HAP-1 (cell line): Measurements from ENCODE around the gene IFNL1.
"Not testable (repeated sequence)": the region's sequence is repeated elsewhere in the genome, so short reads cannot be mapped to it uniquely, and the experiment has no call there.

Experiments
- DNase-seq, 2 experiments: peaks; one replicate each; pipeline ENCODE4 v3.0.0-alpha.2; 2016 to 2020; ENCODE audit warnings: low spot score in 2 of 2
- H3K27me3 ChIP-seq: fragments of 250-450 bp; sonication (Bioruptor Pico); 2 replicates; pipeline ENCODE4 v1.5.1; 2020; ENCODE audit warnings: low read depth, mild to moderate bottlenecking, moderate library complexity
- H3K36me3 ChIP-seq: fragments of 250-450 bp; sonication (Bioruptor Pico); replicated peaks from 2 replicates; pipeline ENCODE4 v1.5.1; 2020; ENCODE audit warnings: mild to moderate bottlenecking
- H3K4me1 ChIP-seq: fragments of 250-450 bp; sonication (Bioruptor Pico); 2 replicates; pipeline ENCODE4 v1.5.1; 2020; ENCODE audit warnings: mild to moderate bottlenecking
- H3K4me3 ChIP-seq: fragments of 250-450 bp; sonication (Bioruptor Pico); 2 replicates; pipeline ENCODE4 v1.5.1; 2020; ENCODE audit warnings: mild to moderate bottlenecking, moderate library complexity
- H3K9me3 ChIP-seq: fragments of 250-450 bp; sonication (Bioruptor Pico); 2 replicates; pipeline ENCODE4 v1.5.1; 2020; ENCODE audit warnings: mild to moderate bottlenecking, moderate library complexity
- in situ Hi-C: fragments of 300-500 bp; cut with MboI; formaldehyde crosslinking; loops from 3 replicates; pipeline ENCODE4 v1.14.3; 2020; ENCODE audit warnings: low sequenced_read_pairs, inconsistent platforms, mixed read lengths

Gene IFNL1

DNA sequence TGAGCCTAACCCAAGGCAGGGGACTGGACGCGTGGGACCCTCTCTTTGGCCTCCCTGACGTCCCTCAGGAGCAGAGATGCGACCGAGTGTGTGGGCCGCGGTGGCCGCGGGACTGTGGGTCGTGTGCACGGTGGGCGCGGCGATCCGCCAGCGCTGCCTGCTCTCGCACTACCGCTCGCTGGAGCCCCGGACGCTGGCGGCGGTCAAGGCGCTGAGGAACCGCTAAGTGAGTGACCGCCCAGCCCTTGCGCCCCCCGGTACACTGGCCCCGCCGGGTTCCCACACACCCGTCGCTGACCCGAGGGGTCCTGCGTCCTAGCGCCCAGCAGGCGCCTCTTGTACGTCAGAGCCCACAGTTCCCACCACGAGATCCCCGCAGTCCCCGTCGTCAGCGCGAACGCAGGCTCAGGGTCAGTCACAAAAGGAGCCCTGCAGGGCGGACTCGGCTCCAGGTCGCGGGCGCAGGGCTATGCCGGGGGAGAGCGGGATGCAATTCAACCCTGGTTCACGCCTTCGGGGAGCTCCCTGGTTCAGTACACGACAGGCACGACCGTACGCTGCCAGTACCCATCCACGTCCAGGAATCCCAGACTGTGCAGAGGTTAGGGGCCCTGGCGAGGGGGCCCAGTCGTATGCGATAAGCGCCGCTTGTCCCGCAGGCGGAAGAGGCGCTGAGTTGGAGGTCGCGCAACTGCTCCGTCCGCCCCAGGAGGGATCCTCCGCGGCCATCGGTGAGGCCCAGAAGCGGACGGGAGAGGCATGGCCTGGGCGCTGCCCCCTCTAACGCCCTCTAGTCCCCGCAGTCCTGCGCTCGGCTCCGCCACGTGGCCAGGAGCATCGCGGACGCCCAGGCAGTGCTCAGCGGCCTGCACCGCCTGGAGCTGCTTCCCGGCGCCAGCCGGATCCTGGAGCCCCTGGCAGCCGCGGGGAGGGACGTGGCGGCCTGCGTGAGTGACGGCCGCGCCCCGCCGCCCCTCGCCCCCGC lies 31.6 kb upstream of the IFNL1 start:
- in situ Hi-C loops: no loop called here
- no peaks in the 10 kb centered on the region for H3K9me3 ChIP-seq
- DNase-seq: no peak
- no peaks in the 10 kb centered on the region for H3K27me3 ChIP-seq
- H3K4me3 ChIP-seq: no peak overlapping the region
- H3K36me3 ChIP-seq: no peaks in the 10 kb centered on the region
- H3K4me1 ChIP-seq: no peaks in the 10 kb centered on the region

DNA sequence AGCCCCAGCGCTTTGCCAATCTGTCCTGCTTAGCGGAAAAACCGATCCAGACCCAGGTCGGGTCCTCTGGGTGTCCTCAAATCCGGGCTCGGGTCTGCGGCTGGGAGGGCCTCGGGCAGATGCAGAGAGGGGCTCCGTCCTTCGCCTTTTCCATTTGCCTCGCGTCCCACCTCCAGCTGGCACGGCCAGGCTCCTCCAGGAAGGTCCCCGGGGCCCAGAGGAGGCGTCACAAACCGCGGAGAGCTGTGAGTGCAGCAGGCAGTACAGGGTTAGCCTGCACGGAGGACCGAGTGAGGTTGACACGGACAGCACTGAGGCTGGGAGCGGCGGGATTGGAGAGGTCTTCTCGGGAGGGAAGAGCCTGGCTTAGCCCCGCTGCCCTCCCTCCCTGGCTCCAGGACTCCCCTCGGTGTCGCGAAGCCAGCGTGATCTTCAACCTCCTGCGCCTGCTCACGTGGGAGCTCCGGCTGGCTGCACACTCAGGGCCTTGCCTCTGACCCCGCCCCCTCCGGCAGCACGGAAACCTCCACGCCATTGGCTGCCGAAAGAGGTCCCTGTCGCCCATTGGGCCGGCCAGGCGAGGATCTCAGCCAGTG lies 30.8 kb upstream of the IFNL1 start:
- no peak overlapping the region for H3K4me3 ChIP-seq
- H3K36me3 ChIP-seq: no peaks in the 10 kb centered on the region
- in situ Hi-C loops: no loop called here
- H3K27me3 ChIP-seq: no peaks in the 10 kb centered on the region
- DNase-seq: no peak
- no peaks in the 10 kb centered on the region for H3K4me1 ChIP-seq
- H3K9me3 ChIP-seq: no peaks in the 10 kb centered on the region

- DNase-seq, H3K4me1 ChIP-seq, in situ Hi-C loops, H3K9me3 ChIP-seq, H3K27me3 ChIP-seq, H3K36me3 ChIP-seq, H3K4me3 ChIP-seq: not testable (repeated sequence)
Measured at GRCh38 chr19:39268085-39268484, 28.1 kb upstream of the IFNL1 start, which contains the start of gene IFNL2. IFNL2 (plus strand) TSS chr19:39268396; CDS start chr19:39268569, 173 bp downstream.

DNA sequence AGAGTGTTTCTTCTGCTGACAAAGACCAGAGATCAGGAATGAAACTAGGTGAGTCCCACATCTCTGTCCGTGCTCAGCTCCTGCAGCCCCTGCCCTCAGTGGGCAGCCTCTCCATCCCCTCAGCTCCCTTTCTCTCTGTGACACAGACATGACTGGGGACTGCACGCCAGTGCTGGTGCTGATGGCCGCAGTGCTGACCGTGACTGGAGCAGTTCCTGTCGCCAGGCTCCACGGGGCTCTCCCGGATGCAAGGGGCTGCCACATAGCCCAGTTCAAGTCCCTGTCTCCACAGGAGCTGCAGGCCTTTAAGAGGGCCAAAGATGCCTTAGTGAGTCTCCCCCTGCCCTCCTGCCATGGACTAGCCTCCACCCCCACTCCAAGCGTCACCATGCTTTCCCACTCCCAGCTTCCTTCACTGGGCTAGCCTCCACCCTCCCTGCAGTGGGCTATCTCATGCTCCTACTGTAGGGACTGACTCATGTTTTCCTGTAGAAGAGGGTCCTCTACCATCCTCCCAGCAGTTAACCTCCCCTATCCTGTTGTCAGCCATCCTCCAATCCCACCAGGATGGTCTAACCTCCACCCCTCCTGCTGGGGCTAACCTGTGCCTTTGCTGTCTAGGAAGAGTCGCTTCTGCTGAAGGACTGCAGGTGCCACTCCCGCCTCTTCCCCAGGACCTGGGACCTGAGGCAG lies 27.5 kb upstream of the IFNL1 start:
- H3K4me3 ChIP-seq, in situ Hi-C loops: not testable (repeated sequence)

DNA sequence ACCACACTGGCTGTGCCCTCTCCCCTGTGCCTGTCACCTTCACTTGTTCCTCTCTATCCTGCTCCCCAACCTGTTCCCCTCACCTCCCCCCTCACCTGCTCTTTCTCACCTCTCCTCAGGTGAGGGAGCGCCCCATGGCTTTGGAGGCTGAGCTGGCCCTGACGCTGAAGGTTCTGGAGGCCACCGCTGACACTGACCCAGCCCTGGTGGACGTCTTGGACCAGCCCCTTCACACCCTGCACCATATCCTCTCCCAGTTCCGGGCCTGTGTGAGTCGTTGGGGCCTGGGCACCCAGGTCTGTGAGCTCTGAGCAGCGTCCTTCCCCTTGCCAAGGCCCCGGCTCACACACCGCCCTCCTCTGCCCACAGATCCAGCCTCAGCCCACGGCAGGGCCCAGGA lies 26.8 kb upstream of the IFNL1 start:
- H3K4me3 ChIP-seq, DNase-seq, H3K27me3 ChIP-seq, H3K36me3 ChIP-seq, in situ Hi-C loops, H3K4me1 ChIP-seq, H3K9me3 ChIP-seq: not testable (repeated sequence)

More for the DNA sequence above, 27.5 kb upstream of the IFNL1 start:
- not testable (repeated sequence) for H3K27me3 ChIP-seq, H3K4me1 ChIP-seq, H3K9me3 ChIP-seq, DNase-seq, H3K36me3 ChIP-seq

DNA sequence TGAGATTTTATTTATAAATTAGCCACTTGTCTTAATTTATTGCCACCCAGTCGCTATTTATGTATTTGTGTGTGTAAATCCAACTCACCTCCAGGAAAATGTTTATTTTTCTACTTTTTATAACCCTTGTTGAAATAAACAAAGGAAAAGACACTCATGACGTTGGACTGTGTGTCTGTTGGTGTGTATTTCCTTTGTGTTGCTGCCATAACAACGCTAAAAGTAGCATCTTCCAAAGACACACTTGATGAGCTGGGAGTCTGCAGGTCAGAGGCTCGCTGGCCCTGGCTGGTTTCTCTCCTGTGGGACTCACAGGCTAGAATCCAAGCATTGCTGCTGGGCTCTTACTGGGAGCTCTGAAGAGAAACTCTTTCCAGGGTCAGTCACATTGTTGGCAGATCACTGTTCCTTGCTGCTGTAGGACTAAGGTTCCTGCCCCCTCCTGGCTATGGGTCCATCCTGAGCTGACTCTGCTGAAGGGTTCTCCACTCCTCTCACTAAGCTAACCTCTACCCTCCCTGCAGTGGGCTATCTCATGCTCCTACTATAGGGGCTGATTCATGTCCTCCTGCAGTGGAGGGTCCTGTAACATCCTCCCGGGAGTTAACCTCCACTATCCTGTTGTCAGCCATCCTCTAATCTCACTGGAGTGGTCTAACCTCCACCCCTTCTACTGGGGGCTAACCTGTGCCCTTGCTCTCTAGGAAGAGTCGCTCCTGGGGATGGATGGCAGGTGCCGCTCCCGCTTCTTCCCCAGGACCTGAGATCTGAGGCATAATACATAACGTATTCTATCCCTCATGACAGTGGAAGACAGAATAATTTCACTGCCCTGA lies 26.0 kb upstream of the IFNL1 start:
- no peak for DNase-seq
- no peak overlapping the region for H3K4me3 ChIP-seq
- H3K4me1 ChIP-seq: no peaks in the 10 kb centered on the region
- H3K36me3 ChIP-seq: no peaks in the 10 kb centered on the region
- no peaks in the 10 kb centered on the region for H3K9me3 ChIP-seq
- in situ Hi-C loops: no loop called here
- H3K27me3 ChIP-seq: no peaks in the 10 kb centered on the region

- H3K4me3 ChIP-seq, in situ Hi-C loops, H3K27me3 ChIP-seq, H3K9me3 ChIP-seq, H3K4me1 ChIP-seq, H3K36me3 ChIP-seq, DNase-seq: not testable (repeated sequence)
Measured at GRCh38 chr19:39273859-39274258, 22.3 kb upstream of the IFNL1 start.

DNA sequence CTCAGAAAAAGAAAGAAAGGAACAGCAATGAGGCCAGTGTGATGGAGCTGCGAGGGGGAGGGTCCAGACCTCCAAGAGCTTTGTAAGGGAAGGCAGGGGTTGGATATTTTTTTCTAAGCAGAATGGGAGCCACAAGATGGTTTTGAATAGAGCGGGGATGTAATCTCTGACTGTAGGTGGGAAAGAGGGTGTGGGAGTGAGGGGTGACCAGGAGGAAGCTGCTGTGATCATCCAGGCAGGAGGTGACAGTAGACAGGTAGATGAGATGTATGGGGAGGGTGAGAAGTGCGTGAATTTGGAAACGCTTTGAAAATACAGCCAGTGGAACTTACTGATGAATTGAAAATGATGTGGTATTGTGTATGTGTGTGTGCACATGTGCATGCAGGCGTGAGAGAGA lies 20.6 kb upstream of the IFNL1 start:
- in situ Hi-C loops: no loop called here
- Histone ChIP-seq H3K4me1 (no peaks in the 10 kb centered on the region), H3K36me3 (no peaks in the 10 kb centered on the region), H3K27me3 (peaks cover 5% of the 10 kb centered on the region), H3K4me3 (no peak overlapping the region), H3K9me3 (no peaks in the 10 kb centered on the region)
- DNase-seq: no peak

GRCh38 chr19:39276740-39277139 lies 19.5 kb upstream of the IFNL1 start:
- H3K4me1 ChIP-seq: no peaks in the 10 kb centered on the region
- in situ Hi-C loops: no loop called here
- DNase-seq: no peak
- H3K9me3 ChIP-seq: no peaks in the 10 kb centered on the region
- peaks cover 5% of the 10 kb centered on the region for H3K27me3 ChIP-seq
- H3K36me3 ChIP-seq: no peaks in the 10 kb centered on the region
- H3K4me3 ChIP-seq: no peak overlapping the region

DNA sequence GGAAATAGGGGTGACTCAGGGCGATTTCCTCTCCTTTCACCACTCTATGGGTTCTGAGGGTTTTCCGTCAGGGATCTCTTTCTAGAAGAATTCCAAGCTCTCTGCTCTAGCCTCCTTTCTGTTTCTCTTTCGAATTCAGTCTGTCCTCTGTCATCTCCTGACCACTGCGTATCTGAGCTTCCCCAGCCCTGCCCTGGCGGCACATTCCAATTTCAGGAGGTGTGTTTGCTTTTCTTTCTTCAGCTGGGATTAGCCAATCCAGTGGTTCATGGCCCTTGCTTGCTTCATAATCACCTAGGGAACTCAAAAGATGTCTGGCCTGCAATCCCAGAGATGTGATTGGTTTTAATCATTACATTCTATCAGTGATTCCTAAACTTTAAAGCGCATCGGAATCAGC lies 18.6 kb upstream of the IFNL1 start:
- Histone ChIP-seq H3K4me3 (no peak overlapping the region), H3K27me3 (peaks cover 5% of the 10 kb centered on the region), H3K4me1 (no peaks in the 10 kb centered on the region), H3K36me3 (no peaks in the 10 kb centered on the region), H3K9me3 (no peaks in the 10 kb centered on the region)
- in situ Hi-C loops: no loop called here
- no peak for DNase-seq

- Histone ChIP-seq H3K4me3 (no peak overlapping the region), H3K4me1 (no peaks in the 10 kb centered on the region), H3K9me3 (peaks cover 2% of the 10 kb centered on the region; the same call in 1 of the 2 replicates), H3K27me3 (peaks cover 11% of the 10 kb centered on the region), H3K36me3 (no peaks in the 10 kb centered on the region)
- in situ Hi-C loops: no loop called here
- no peak for DNase-seq
Measured at GRCh38 chr19:39282021-39282420, 14.2 kb upstream of the IFNL1 start.

GRCh38 chr19:39284032-39284431 lies 12.2 kb upstream of the IFNL1 start:
- peaks cover 8% of the 10 kb centered on the region for H3K27me3 ChIP-seq
- H3K4me3 ChIP-seq: no peak overlapping the region
- DNase-seq: no peak
- H3K36me3 ChIP-seq: no peaks in the 10 kb centered on the region
- peaks cover 2% of the 10 kb centered on the region; the same call in 1 of the 2 replicates for H3K9me3 ChIP-seq
- in situ Hi-C loops: no loop called here
- H3K4me1 ChIP-seq: no peaks in the 10 kb centered on the region

- no peaks in the 10 kb centered on the region for H3K9me3 ChIP-seq
- DNase-seq: no peak
- in situ Hi-C loops: no loop called here
- no peaks in the 10 kb centered on the region for H3K4me1 ChIP-seq
- H3K36me3 ChIP-seq: no peaks in the 10 kb centered on the region
- no peak overlapping the region for H3K4me3 ChIP-seq
- peaks cover 11% of the 10 kb centered on the region; the same call in 1 of the 2 replicates for H3K27me3 ChIP-seq
Measured at GRCh38 chr19:39293394-39293793, 2.8 kb upstream of the IFNL1 start.
